NCI-H526 treated with DMSO at 0.1 percent for 48 hours (cell line): ENCODE results near the gene ZC3H12A.

ENCODE experiments used
- DNase-seq: peaks from one replicate; lab custom pipeline; 2025; lab: John Stamatoyannopoulos, UW

ZC3H12A gene

DNA sequence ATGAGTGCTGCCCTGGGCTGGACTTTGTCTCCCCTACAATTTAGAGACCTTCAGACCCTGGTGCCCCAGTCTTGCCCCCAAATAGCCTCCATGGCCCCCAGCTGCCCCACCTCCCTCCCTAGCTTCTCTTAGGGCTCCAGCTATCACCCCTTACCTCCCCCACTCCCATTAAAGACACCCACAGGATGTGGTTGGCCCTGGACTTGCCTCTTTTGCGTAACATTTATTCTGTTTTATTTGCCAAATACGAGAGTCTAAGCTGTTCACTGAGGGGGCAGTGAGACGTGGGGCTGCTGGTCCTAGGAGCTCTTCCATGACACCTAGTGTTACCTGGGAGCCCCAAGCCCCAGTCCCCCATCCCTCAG, 4.5 kb downstream of the ZC3H12A start:
- DNase-seq, result no peak

DNA sequence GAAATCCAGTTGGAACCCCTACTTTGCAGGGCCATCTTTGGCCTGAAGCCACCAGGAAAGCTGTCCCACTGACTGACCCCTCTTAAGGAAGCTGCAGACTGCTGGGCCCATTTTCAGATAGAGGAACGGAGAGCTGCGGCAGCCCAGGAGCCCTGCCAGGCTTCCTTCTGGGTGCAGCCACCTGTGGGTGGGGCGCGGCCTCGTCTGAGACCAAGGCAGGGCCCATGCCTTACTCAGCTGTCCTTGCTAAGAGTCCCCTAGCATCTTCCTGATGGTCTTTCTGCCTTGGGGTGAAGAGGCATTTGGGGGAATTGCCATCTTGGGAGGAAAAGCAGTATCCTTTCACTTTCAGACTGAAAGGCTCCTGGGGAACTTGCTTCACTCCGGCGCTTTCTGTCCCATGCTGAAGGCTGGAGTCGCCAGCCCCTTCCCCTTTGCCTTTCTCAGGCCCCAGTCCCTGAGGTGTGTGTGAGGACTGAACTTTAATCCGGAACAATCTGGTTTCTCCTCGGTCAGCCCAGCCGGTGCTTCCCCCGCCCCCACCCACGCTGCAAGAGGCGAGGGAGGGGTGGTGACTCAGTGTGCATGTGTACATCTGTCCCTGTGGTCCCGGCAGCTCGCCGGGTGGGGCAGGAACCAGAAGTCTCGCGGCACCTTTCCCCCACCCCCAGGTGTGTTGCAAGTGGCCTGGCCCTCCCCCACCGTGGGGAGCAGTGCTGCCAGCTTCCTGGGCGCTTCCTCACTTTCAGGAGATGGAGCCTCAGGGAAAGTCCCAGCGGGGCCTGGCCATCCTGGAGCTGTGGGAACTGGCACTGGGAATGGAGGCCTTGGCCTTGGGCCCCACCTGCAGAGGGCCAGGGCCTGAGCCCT, 5.1 kb downstream of the ZC3H12A start:
- no peak for DNase-seq

DNA sequence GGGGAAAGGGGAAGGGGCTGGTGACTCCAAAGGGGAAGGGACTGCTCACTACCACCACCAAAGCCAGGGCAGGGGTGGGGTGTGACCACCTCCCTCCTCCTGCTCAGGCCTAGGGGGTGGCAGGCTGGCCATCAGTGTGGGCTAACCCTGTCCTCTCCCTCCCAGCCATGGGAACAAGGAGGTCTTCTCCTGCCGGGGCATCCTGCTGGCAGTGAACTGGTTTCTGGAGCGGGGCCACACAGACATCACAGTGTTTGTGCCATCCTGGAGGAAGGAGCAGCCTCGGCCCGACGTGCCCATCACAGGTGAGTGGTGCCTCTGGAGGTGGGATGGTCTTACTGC, 5.7 kb downstream of the ZC3H12A start:
- no peak for DNase-seq

DNA sequence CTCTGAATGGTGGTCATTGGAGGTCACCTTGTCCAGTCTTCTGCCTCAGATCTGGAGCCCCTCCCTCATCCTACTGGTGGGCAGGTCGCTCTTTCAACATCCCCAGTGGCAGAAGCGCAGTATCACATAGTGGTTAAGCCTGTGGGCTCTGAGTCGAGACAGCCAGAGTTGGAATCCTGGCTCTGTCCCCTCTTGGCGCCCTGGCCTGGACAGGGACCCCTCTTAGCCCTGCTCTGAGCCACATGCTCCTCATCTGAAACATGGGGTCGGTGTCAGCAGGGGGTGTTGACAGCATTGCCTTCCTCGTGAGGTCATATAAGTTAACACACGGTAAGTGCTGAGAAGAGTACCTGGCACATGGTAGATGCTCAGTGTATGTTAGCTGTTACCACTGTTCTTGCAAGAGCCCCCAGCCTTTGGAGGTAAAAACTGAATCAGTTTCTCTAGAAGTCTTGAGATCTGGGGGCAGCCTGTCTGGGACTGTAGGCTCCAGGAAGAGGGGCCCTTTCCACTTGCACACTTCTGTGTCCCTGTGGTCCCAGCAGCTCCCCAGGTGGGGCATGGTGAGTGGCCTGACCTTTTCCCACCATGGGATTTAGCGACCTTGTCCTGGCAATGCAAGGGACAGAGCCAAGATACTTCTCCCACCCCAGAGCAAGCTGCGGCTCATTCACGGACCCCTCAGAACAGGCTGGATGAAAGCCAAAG, 6.4 kb downstream of the ZC3H12A start:
- no peak for DNase-seq

DNA sequence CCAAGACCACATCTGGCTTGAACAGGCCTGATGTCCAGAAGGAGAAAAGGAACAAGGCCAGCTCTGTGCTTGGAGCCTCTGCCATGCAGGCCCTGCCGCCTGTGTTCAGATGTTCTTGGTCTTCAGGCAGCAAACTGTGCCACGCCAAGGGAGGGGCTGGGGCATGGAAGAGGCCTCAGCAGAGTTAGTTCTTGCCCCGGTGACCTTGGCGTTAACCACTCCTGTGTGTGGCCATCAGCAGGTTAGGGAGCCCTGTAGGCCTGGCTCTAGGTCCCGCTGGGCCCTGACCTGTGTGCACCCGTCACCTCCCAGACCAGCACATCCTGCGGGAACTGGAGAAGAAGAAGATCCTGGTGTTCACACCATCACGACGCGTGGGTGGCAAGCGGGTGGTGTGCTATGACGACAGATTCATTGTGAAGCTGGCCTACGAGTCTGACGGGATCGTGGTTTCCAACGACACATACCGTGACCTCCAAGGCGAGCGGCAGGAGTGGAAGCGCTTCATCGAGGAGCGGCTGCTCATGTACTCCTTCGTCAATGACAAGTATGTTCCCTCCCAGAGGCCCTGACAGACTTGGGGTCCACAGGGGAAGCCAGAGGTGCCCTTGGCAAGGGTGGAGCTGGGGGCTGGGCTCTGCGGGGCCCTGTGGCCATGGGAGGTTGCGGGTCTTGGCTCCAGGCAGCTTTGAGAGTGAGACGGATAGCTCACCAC, 7.1 kb downstream of the ZC3H12A start:
- DNase-seq, result no peak

DNA sequence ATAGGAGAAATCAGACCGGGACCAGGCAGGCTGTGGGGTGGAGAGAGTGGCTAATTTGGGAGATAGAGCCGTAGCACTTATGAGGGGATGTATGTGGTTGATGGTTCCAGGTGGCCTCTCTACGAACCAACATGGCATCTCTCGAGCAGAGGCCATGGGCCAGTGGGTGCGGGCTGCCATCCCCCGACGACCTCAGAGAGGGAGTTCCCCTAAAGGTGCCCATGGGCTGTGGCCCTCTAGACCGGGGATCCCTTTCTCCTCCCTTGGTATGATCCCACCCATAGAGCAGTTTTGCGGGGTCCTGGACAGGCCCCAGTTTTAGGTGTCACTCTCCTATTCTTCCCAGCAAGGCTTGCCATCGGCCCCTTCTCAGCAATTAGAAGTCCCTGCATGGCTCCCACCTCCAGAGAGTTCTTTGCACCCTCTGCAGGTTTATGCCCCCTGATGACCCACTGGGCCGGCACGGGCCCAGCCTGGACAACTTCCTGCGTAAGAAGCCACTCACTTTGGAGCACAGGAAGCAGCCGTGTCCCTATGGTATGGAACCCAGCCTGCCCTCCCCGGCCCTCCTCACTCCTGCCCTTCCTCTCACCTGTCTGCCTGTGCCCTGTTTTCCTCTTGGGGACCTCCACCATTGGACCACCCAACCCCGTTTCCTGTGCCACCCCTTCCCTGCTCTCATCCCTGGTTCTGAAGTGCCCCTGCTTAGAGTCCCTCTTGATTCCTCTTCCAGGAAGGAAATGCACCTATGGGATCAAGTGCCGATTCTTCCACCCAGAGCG, 7.8 kb downstream of the ZC3H12A start:
- no peak for DNase-seq

DNA sequence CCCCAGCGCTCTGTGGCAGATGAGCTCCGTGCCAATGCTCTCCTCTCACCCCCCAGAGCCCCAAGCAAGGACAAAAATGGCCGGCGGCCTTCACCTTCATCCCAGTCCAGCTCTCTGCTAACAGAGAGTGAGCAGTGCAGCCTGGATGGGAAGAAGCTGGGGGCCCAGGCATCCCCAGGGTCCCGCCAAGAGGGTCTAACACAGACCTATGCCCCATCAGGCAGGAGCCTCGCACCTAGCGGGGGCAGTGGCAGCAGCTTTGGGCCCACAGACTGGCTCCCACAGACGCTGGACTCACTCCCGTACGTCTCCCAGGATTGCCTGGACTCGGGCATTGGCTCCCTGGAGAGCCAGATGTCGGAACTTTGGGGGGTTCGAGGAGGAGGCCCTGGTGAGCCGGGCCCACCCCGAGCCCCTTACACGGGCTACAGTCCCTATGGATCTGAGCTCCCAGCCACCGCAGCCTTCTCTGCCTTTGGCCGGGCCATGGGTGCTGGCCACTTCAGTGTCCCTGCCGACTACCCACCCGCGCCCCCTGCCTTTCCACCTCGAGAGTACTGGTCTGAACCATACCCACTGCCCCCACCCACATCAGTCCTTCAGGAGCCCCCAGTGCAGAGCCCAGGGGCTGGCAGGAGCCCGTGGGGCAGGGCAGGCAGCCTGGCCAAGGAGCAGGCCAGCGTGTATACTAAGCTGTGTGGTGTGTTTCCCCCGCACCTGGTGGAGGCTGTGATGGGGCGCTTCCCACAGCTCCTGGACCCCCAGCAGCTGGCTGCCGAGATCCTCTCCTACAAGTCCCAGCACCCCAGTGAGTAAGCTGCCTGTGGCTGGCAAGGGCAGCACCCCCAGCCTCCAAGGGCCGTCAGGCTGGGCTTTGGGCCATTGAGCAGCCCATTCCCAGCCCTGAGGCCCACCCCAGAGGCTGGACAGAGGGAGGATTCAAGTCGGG, 8.7 kb downstream of the ZC3H12A start:
- no peak for DNase-seq

DNA sequence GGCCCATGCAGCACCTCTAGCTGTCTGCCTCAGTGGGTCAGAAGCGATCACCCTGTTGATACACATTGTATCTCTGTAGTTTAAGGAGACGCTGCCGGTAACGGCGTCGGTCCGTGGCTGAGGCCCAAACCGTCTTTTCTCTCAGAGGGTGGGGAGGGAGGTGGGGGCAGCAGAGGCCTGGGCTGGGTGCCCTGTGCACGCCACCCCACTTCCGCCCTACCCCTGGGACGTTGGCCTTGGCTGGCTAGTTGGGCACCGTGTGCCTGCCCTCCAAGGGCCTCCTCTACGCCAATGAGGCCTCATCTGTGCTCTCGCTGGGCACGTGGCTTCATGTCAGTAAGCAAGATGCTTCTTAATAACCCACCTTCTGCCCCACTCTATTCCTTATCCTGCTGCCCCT, 9.4 kb downstream of the ZC3H12A start:
- no peak for DNase-seq

DNA sequence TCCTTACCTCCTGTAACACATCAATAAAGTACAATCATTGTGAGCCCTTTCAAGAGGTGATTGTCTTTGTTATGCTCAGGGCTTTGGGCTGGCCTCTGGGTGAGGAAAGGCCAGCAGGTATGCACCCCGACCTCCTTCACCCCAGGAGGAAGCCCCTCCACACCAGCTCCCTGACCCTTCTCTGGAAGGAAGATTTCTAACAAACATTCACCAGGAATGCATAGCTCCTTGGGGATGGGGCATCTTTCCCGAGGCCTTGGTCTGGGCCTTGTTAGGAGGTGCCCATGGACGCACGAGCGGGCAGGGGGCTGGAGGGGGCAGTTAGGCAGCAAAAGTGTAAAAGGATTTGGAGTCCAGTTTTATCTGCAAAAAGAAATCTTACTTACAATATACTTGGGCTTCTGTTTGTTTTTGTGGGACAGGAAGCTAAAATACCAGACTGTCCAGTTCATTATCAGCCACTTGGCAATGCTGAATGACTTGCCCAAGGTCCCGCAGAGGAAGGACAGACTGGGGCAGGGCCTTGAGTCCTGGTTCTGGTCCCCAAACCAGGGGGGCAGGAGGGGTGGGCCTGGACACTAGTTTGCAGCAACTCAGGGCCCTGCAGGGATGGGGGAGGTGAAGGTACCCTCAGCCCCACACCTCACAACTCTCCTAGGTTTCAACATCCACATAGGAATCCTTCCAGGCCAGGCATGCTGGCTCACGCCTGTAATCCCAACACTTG, 10.1 kb downstream of the ZC3H12A start:
- no peak for DNase-seq

DNA sequence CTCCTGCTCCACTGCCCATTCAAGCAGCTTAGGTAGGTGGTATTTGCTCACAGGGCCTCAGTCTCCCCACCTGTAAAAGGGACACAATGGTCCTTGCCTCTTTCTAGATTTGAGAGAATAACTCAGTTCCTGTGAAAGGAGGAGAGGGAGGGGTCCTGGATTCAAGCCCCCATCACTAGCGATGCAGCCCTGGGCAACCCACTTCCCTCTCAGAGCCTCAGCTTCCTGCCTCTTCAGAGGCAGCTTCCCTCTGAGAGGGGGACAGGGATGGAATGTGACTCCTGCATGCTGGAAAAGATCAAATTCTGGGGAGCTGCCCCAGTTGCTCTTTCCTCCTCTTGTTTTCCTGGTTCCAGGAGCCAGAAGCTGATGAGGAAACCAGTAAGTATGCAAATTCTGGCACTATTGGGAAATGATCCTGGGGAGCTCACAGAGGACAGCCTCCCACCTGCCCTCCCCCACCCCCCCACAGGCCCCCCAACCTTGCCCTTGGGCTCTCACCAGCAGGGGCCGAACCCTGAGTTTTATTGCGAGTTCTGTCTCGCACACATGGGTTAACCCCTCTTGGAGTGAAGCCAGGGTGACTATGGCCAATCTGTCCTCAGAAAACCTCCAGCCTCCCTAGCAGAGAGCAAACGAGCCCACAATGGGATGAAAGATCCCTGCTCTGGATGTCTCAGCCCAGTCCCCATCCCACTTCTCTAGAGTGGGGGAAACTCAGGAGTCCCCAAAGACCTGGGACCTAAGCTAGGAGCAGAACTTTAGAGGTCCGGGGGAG, 11.7 kb downstream of the ZC3H12A start:
- no peak for DNase-seq

DNA sequence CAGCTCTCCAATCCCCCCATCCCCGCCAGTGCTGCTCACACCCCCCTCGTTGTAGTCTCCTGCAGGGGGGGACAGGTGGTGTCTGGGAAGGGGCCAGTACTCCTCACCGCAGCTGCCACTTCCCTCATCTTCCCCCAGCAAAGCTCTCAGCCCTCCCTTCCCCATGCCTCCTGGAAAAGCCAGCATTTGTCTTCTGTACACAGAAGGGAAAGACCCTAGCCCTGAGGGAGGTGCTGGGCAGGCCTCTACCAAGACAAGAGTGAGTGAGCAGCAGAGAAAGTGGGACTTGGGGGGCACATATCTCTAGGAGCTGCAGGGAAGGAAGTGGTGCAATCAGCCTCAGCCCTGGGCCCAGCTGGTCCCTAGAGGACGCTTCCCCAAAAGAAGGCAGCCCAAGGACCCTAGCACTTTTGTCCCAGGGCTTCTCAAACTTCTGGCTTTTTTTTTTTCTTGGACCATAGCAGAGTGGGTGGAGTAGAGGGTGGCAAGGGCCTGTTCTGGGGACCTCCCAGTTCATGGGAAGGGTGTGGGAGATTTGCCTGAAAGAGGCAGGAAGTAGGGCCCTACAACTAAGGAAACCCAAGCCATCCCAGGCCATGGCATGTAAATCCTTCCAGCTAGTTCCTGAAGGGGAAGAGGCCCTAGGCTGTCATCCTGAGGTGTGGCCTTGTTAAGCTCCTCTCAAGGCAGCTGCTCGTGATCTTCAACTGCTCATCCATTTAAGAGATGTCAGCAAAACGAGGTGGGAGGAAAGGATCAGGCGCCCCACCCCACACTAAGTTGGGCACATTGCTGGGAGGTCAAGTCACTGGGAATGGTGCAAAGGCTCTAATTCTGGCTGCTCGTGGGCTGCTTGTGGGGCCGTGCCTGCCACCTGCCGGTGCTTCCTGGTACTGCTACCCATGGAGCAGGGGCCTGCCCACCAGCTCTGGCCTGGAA, 12.6 kb downstream of the ZC3H12A start:
- peak; percentile 38 for DNase-seq

DNA sequence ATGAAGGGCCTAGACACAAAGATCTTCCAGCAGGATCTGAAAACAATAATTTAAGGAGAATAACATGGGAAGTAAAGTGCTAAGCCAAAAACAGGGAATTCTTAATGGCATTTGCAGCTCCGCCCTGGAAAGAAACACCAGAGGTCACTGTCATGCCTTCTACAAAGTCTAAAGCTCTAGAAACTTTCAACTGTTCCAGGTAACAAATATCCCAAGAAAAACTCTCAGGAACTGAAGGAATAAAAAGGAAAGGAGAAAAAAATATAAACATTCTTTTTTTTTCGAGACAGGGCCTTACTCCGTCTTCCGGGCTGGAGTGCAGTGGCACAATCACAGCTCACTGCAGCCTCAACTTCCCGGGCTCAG, 13.2 kb downstream of the ZC3H12A start:
- DNase-seq, result no peak

DNA sequence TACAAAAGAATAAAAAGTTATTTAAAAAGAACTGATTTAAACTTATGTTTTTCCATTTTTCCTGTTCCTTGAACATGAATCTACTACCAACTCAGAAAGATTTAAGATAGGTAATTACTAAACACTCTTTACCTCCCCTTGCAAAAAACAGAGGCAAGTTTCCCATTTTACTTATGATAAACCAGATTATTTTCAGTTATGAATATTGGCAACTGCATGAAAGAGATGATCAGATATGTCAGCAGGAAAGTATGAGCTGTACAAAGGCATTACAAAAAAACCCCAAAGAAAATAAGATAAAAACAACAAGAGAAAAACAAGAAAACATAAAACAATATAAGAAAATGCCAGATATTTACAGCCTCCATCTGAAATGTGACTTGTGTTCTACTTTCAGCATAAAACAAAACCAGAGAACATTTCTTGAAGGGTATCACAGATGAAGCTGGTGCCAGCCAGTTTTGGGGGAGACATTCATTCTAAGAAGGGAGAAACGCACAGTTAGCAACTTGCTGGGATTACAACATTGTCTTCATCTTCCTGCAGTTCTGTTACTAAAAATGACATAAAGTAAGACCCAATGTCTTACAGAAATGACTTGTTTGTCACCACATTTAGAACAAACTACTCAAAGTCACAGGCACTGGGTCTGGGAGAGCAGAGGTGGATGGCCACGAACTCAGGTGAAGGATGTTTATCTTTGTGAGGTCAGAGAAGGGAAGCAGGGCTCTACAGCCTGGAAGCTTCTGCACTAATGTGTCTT, 19.1 kb downstream of the ZC3H12A start:
- no peak for DNase-seq

DNA sequence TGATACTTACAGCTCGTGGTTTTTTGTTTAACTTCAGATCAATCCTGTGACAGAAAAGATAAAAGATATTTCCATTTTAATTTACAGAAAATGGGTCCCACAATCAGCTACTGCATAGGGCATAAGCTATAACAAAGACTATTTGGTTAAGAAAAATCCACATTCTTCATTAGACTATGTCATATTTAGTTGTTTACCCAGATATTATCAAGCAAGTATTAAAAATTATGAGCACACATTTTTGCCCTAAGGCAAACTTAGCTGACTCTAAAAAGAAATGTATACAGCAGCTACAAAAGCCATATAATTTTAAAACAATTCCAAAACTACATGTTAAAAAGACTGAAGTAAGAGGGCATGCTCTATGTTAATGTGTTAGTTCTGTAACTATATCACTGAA, 21.5 kb downstream of the ZC3H12A start:
- no peak for DNase-seq

DNA sequence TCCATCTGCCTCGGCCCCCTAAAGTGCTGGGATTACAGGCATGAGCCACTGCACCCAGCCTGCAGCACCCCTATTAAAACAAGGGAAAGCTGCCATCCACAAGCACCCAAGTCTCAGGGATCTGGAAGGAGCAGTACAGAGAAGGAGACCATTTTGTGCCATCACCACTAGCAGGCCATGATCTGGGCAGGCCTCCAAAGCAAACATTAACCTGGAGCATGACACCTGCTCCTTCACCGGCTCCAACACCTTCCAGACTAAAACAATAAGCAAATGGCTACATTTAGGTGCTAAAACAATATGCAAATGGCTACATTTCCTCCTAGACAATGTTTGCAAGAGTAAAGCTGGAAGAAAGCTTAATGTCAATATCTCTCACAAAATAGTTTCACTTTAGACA, 23.5 kb downstream of the ZC3H12A start:
- DNase-seq, result peak; percentile 39

DNA sequence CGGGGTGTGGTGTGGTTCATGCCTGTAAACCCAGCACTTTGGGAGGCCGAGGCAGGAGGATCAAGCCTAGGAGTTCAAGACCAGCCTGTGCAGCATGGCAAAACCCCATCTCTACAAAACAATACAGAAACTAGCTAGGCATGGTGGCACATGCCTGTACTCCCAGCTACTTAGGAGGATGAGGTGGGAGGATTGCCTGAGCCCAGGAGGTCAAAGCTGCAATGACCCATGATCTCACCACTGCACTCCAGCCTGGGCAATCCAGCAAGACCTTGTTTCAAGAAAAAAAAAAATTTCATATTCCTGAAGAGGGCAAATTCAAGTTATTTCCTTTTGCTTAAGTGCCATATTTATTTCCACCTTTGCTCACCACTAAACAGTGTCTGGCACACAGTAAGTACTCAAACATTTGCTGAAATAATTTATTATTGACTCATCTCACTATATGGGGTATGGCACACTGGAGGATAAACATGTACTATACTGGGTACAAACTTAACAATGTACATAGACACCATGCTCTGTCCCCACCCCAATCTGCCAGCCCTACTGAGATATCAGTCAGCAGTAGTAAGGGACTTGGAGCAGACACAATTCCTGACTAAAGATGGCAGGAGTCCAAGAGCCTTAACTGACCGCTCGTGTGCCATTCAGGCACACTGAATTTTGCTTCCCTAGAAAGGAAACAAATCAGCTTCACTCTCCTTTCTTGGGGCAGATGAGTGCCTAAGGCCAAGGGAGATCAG, 24.7 kb downstream of the ZC3H12A start:
- DNase-seq, result no peak

DNA sequence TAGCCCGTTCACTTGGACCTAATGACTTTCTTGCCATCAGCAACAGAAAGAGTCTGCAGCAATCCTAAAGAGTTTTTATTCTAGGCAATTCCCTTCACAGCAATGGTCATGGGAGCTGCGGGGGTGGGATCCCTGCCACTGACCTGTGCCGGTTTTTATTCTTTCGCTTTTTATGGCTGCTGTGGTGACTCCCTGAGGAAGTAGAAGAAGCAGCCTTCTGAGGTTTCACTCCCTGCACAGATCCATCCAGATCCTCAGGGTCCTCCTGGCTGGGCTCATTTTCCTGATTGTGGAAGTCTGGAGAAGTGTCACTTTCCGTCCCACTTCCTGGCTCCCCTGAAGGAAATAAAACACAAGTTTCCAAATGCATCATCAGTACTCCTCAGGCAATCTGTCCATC, 27.3 kb downstream of the ZC3H12A start:
- DNase-seq, result no peak
